ENCODE results near the gene TUSC1. TPM values are rescaled to one million over a fixed set of nuclear protein-coding genes. Genes with fewer than 3 reads are reported as not detected.
A peak's percentile ranks its signal among the peaks of the same experiment; 100 is the strongest.
"Not testable (repeated sequence)": the region's sequence is repeated elsewhere in the genome, so short reads cannot be mapped to it uniquely, and the experiment has no call there.

The TUSC1 gene
- not detected for total RNA-seq

GRCh38 chr9:25678147-25678666, at the start of gene TUSC1:
Gene TUSC1, minus strand, starts transcription at chr9:25678444. Its CDS starts 132 bp downstream, at chr9:25678312.
- Mint-ChIP-seq H3K27me3 (peaks cover 11% of the 10 kb centered on the region), H3K27ac (peak within 1 kb of the TSS; percentile 3), H3K36me3 (peaks cover 3% of the 10 kb centered on the region), H3K9me3 (ENCODE audit: low read depth) (peaks cover 3% of the 10 kb centered on the region), H3K4me3 (no peak within 1 kb of the TSS), H3K4me1 (no peaks in the 10 kb centered on the region)
- CTCF ChIA-PET = no interaction called here
- DNase-seq (no peak), ATAC-seq (no peak)

- H3K27me3 Mint-ChIP-seq = no peaks in the 10 kb centered on the region
- CTCF ChIA-PET = no interaction called here
- peaks cover 5% of the 10 kb centered on the region for H3K9me3 Mint-ChIP-seq (ENCODE audit: low read depth)
- no peak overlapping the region for H3K4me3 Mint-ChIP-seq
- ATAC-seq = no peak
- DNase-seq = no peak
- H3K36me3 Mint-ChIP-seq = no peaks in the 10 kb centered on the region
- H3K27ac Mint-ChIP-seq = no peak overlapping the region
- no peaks in the 10 kb centered on the region for H3K4me1 Mint-ChIP-seq
These were observed 48.7 kb upstream of the TUSC1 start for GRCh38 chr9:25726871-25727410.

- CTCF ChIA-PET = no interaction called here
- H3K36me3 Mint-ChIP-seq = no peaks in the 10 kb centered on the region
- H3K4me1 Mint-ChIP-seq = no peaks in the 10 kb centered on the region
- ATAC-seq = no peak
- no peak overlapping the region for H3K4me3 Mint-ChIP-seq
- no peaks in the 10 kb centered on the region for H3K27me3 Mint-ChIP-seq
- H3K9me3 Mint-ChIP-seq (ENCODE audit: low read depth) = no peaks in the 10 kb centered on the region
- no peak overlapping the region for H3K27ac Mint-ChIP-seq
- no peak for DNase-seq
These were observed 46.2 kb upstream of the TUSC1 start for GRCh38 chr9:25724424-25724823.

GRCh38 chr9:25716220-25716872, 38.1 kb upstream of the TUSC1 start:
- H3K4me1 Mint-ChIP-seq = no peaks in the 10 kb centered on the region
- ATAC-seq (no peak), DNase-seq (no peak)
- peaks cover 3% of the 10 kb centered on the region for H3K9me3 Mint-ChIP-seq (ENCODE audit: low read depth)
- no peaks in the 10 kb centered on the region for H3K36me3 Mint-ChIP-seq
- no peaks in the 10 kb centered on the region for H3K27me3 Mint-ChIP-seq
- CTCF ChIA-PET = no interaction called here
- no peak overlapping the region for H3K27ac Mint-ChIP-seq
- H3K4me3 Mint-ChIP-seq = no peak overlapping the region

GRCh38 chr9:25709941-25710340, 31.7 kb upstream of the TUSC1 start:
- no peak overlapping the region for H3K27ac Mint-ChIP-seq
- no peaks in the 10 kb centered on the region for H3K27me3 Mint-ChIP-seq
- peaks cover 3% of the 10 kb centered on the region for H3K9me3 Mint-ChIP-seq (ENCODE audit: low read depth)
- CTCF ChIA-PET = no interaction called here
- H3K4me3 Mint-ChIP-seq = no peak overlapping the region
- H3K36me3 Mint-ChIP-seq = no peaks in the 10 kb centered on the region
- no peaks in the 10 kb centered on the region for H3K4me1 Mint-ChIP-seq
- ATAC-seq (no peak), DNase-seq (no peak)

GRCh38 chr9:25704800-25705199, 26.6 kb upstream of the TUSC1 start:
- CTCF ChIA-PET = no interaction called here
- DNase-seq = no peak

GRCh38 chr9:25703701-25704357, 25.6 kb upstream of the TUSC1 start:
- Mint-ChIP-seq H3K9me3 (ENCODE audit: low read depth) (peaks cover 3% of the 10 kb centered on the region), H3K27me3 (no peaks in the 10 kb centered on the region), H3K27ac (no peak overlapping the region), H3K4me3 (no peak overlapping the region), H3K36me3 (no peaks in the 10 kb centered on the region), H3K4me1 (no peaks in the 10 kb centered on the region)
- no peak for DNase-seq
- CTCF ChIA-PET = no interaction called here
- no peak for ATAC-seq

More at GRCh38 chr9:25704800-25705199, 26.6 kb upstream of the TUSC1 start:
- ATAC-seq = no peak
- H3K36me3 Mint-ChIP-seq = no peaks in the 10 kb centered on the region
- H3K27me3 Mint-ChIP-seq = no peaks in the 10 kb centered on the region
- H3K9me3 Mint-ChIP-seq (ENCODE audit: low read depth) = peaks cover 3% of the 10 kb centered on the region
- H3K4me3 Mint-ChIP-seq = no peak overlapping the region
- no peaks in the 10 kb centered on the region for H3K4me1 Mint-ChIP-seq
- no peak overlapping the region for H3K27ac Mint-ChIP-seq

GRCh38 chr9:25702536-25702935, 24.3 kb upstream of the TUSC1 start:
- ATAC-seq = no peak
- H3K27me3 Mint-ChIP-seq = no peaks in the 10 kb centered on the region
- CTCF ChIA-PET = no interaction called here
- no peaks in the 10 kb centered on the region for H3K36me3 Mint-ChIP-seq
- no peaks in the 10 kb centered on the region for H3K4me1 Mint-ChIP-seq
- no peak for DNase-seq
- H3K9me3 Mint-ChIP-seq (ENCODE audit: low read depth) = peaks cover 3% of the 10 kb centered on the region
- no peak overlapping the region for H3K4me3 Mint-ChIP-seq
- no peak overlapping the region for H3K27ac Mint-ChIP-seq

- DNase-seq; H3K27me3 Mint-ChIP-seq; H3K36me3 Mint-ChIP-seq; H3K4me3 Mint-ChIP-seq; H3K27ac Mint-ChIP-seq; H3K4me1 Mint-ChIP-seq; CTCF ChIA-PET; ATAC-seq; H3K9me3 Mint-ChIP-seq (ENCODE audit: low read depth): not testable (repeated sequence)
These were observed 22.7 kb upstream of the TUSC1 start for GRCh38 chr9:25700899-25701298.

- no peaks in the 10 kb centered on the region for H3K36me3 Mint-ChIP-seq
- H3K9me3 Mint-ChIP-seq (ENCODE audit: low read depth) = peaks cover 3% of the 10 kb centered on the region
- CTCF ChIA-PET = no interaction called here
- DNase-seq (no peak), ATAC-seq (no peak)
- no peak overlapping the region for H3K4me3 Mint-ChIP-seq
- no peaks in the 10 kb centered on the region for H3K27me3 Mint-ChIP-seq
- H3K27ac Mint-ChIP-seq = no peak overlapping the region
- no peaks in the 10 kb centered on the region for H3K4me1 Mint-ChIP-seq
These were observed 22.2 kb upstream of the TUSC1 start for GRCh38 chr9:25700430-25700829.

- Mint-ChIP-seq H3K4me1 (no peaks in the 10 kb centered on the region), H3K9me3 (ENCODE audit: low read depth) (peaks cover 7% of the 10 kb centered on the region), H3K4me3 (no peak overlapping the region), H3K36me3 (no peaks in the 10 kb centered on the region), H3K27ac (no peak overlapping the region), H3K27me3 (no peaks in the 10 kb centered on the region)
- DNase-seq (no peak), ATAC-seq (no peak)
- CTCF ChIA-PET = no interaction called here
These were observed 13.5 kb upstream of the TUSC1 start for GRCh38 chr9:25691786-25692185.

GRCh38 chr9:25684321-25684720, 6.1 kb upstream of the TUSC1 start:
- Mint-ChIP-seq H3K27me3 (no peaks in the 10 kb centered on the region), H3K9me3 (ENCODE audit: low read depth) (peaks cover 4% of the 10 kb centered on the region), H3K4me1 (no peaks in the 10 kb centered on the region), H3K36me3 (no peaks in the 10 kb centered on the region), H3K27ac (no peak overlapping the region), H3K4me3 (no peak overlapping the region)
- CTCF ChIA-PET = no interaction called here
- no peak for DNase-seq
- ATAC-seq = no peak

GRCh38 chr9:25681266-25681665, 3.0 kb upstream of the TUSC1 start:
- ATAC-seq (no peak), DNase-seq (no peak)
- Mint-ChIP-seq H3K4me3 (no peak overlapping the region), H3K9me3 (ENCODE audit: low read depth) (peaks cover 4% of the 10 kb centered on the region), H3K4me1 (no peaks in the 10 kb centered on the region), H3K27me3 (peaks cover 11% of the 10 kb centered on the region), H3K36me3 (peaks cover 3% of the 10 kb centered on the region), H3K27ac (no peak overlapping the region)
- CTCF ChIA-PET = no interaction called here

- peaks cover 4% of the 10 kb centered on the region for H3K9me3 Mint-ChIP-seq (ENCODE audit: low read depth)
- no peaks in the 10 kb centered on the region for H3K4me1 Mint-ChIP-seq
These were observed 659 bp upstream of the TUSC1 start for GRCh38 chr9:25678846-25679360.

More at GRCh38 chr9:25678846-25679360, 659 bp upstream of the TUSC1 start:
- H3K27me3 Mint-ChIP-seq = peaks cover 11% of the 10 kb centered on the region
- DNase-seq (no peak), ATAC-seq (no peak)
- CTCF ChIA-PET = no interaction called here
- no peak overlapping the region for H3K27ac Mint-ChIP-seq
- no peak overlapping the region for H3K4me3 Mint-ChIP-seq
- peaks cover 3% of the 10 kb centered on the region for H3K36me3 Mint-ChIP-seq
